ENCODE data around the gene COL27A1. TPM values are rescaled to one million over a fixed set of nuclear protein-coding genes. Genes with fewer than 3 reads are reported as not detected.

Gene COL27A1
- total RNA-seq, 1 donor from 2014 or later, result 8.9 TPM

- peak overlapping the region in 2 of 3 donors; percentile 38 to 45 for H3K9ac ChIP-seq (ENCODE audit: low read depth in 1 of 3, low read length in 3 of 3)
- H3K4me3 ChIP-seq (ENCODE audit: low read length in 3 of 3), result no peak overlapping the region
- peaks cover 44 to 61% (median 46%) of the 10 kb centered on the region in 3 donors for H3K4me1 ChIP-seq (ENCODE audit: control insufficient read depth in 3 of 3, insufficient read depth in 3 of 3, low read length in 3 of 3)
- H3K27me3 ChIP-seq (ENCODE audit: control insufficient read depth in 3 of 3, insufficient read depth in 3 of 3, low read length in 3 of 3), result no peaks in the 10 kb centered on the region
- no peaks in the 10 kb centered on the region for H3K36me3 ChIP-seq (ENCODE audit: control insufficient read depth in 3 of 3, insufficient read depth in 3 of 3, low read length in 3 of 3)
- H3K9me3 ChIP-seq (ENCODE audit: control insufficient read depth in 3 of 3, low read length in 3 of 3), result no peaks in the 10 kb centered on the region
- H3K27ac ChIP-seq (ENCODE audit: low read depth, low read length), result peak overlapping the region; percentile 41
Observed at GRCh38 chr9:114181607-114182409, 26.5 kb downstream of the COL27A1 start.

DNA sequence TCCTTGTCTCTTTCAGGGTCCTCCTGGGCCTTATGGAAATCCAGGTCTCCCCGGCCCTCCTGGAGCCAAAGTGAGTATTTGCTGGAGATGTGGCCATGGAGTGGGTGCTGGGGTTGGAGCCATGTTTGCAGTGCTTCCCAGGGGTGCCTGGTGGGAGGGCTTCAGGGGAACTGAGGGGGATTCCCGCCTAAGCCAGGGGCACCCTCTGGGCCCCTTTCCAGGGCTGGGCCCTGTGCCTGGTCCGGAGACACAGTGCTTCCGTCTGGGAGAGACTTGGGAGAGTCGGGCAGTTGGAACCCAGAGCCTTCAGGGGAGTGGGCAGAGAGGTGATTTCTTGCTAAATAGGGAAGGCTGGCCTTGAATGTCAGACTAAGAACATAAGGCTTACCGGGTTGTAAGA is 27.7 kb downstream of the COL27A1 start:
- H3K4me3 ChIP-seq (ENCODE audit: low read length in 3 of 3), result no peak overlapping the region
- H3K27me3 ChIP-seq (ENCODE audit: control insufficient read depth in 3 of 3, insufficient read depth in 3 of 3, low read length in 3 of 3), result no peaks in the 10 kb centered on the region
- no peaks in the 10 kb centered on the region for H3K9me3 ChIP-seq (ENCODE audit: control insufficient read depth in 3 of 3, low read length in 3 of 3)
- H3K4me1 ChIP-seq (ENCODE audit: control insufficient read depth in 3 of 3, insufficient read depth in 3 of 3, low read length in 3 of 3), result peaks cover 32 to 49% (median 36%) of the 10 kb centered on the region in 3 donors
- no peak overlapping the region for H3K9ac ChIP-seq (ENCODE audit: low read depth in 1 of 3, low read length in 3 of 3)
- H3K36me3 ChIP-seq (ENCODE audit: control insufficient read depth in 3 of 3, insufficient read depth in 3 of 3, low read length in 3 of 3), result no peaks in the 10 kb centered on the region
- H3K27ac ChIP-seq (ENCODE audit: low read depth, low read length), result no peak overlapping the region

DNA sequence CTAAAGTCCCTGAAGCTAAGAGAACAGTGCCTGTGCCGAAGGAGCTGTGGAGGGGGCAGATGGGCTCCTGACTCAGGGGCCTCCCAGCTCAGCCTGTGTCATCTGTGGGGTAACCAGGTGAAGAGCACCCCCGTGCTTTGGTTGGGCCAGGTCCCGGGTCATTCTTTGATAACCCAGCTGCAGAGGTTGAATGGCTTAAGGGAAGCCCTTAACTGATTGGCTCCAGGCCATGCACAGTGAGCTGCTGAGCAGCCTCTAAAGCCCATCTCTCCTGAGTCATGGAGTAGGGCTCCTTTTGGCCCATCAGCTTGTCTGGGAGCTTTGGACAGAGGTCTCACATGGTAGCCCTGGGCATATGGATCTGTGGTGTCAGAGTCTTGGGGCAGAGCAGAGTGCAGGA is 28.7 kb downstream of the COL27A1 start:
- H3K9ac ChIP-seq (ENCODE audit: low read depth in 1 of 3, low read length in 3 of 3), result no peak overlapping the region
- H3K4me1 ChIP-seq (ENCODE audit: control insufficient read depth in 3 of 3, insufficient read depth in 3 of 3, low read length in 3 of 3), result peaks cover 22 to 38% (median 25%) of the 10 kb centered on the region in 3 donors
- no peaks in the 10 kb centered on the region for H3K27me3 ChIP-seq (ENCODE audit: control insufficient read depth in 3 of 3, insufficient read depth in 3 of 3, low read length in 3 of 3)
- H3K27ac ChIP-seq (ENCODE audit: low read depth, low read length), result no peak overlapping the region
- H3K9me3 ChIP-seq (ENCODE audit: control insufficient read depth in 3 of 3, low read length in 3 of 3), result no peaks in the 10 kb centered on the region
- no peak overlapping the region for H3K4me3 ChIP-seq (ENCODE audit: low read length in 3 of 3)
- no peaks in the 10 kb centered on the region for H3K36me3 ChIP-seq (ENCODE audit: control insufficient read depth in 3 of 3, insufficient read depth in 3 of 3, low read length in 3 of 3)

DNA sequence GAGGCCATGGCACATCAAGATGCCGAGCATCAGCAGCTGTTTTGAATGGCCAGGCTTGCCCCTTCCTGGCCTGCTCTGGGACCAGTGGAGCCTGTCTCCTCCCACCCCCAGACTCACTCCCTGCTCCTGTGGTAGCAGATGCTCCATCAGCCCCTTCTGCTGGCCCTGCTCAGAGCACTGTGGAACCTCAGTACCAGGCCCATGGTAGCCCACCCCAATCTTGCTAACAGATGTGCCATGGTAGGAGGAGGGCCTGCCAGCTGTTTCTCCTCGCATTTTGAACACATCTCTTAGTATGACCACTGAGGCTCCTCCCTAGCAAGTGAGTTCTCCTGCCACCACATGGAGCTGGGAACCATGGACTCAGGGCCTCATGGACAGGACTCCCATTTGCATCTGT is 29.5 kb downstream of the COL27A1 start:
- Histone ChIP-seq H3K4me1 (ENCODE audit: control insufficient read depth in 3 of 3, insufficient read depth in 3 of 3, low read length in 3 of 3) (peaks cover 14 to 33% (median 20%) of the 10 kb centered on the region in 3 donors), H3K9ac (ENCODE audit: low read depth in 1 of 3, low read length in 3 of 3) (no peak overlapping the region), H3K27me3 (ENCODE audit: control insufficient read depth in 3 of 3, insufficient read depth in 3 of 3, low read length in 3 of 3) (no peaks in the 10 kb centered on the region), H3K9me3 (ENCODE audit: control insufficient read depth in 3 of 3, low read length in 3 of 3) (peaks cover 0 to 2% (median 1%) of the 10 kb centered on the region in 3 donors), H3K4me3 (ENCODE audit: low read length in 3 of 3) (no peak overlapping the region), H3K36me3 (ENCODE audit: control insufficient read depth in 3 of 3, insufficient read depth in 3 of 3, low read length in 3 of 3) (no peaks in the 10 kb centered on the region), H3K27ac (ENCODE audit: low read depth, low read length) (no peak overlapping the region)

- no peak overlapping the region for H3K4me3 ChIP-seq (ENCODE audit: low read length in 3 of 3)
- H3K9me3 ChIP-seq (ENCODE audit: control insufficient read depth in 3 of 3, low read length in 3 of 3), result peaks cover 0 to 6% (median 3%) of the 10 kb centered on the region in 3 donors
- no peak overlapping the region for H3K27ac ChIP-seq (ENCODE audit: low read depth, low read length)
- peaks cover 4 to 23% (median 11%) of the 10 kb centered on the region in 3 donors for H3K4me1 ChIP-seq (ENCODE audit: control insufficient read depth in 3 of 3, insufficient read depth in 3 of 3, low read length in 3 of 3)
- no peaks in the 10 kb centered on the region for H3K36me3 ChIP-seq (ENCODE audit: control insufficient read depth in 3 of 3, insufficient read depth in 3 of 3, low read length in 3 of 3)
- H3K9ac ChIP-seq (ENCODE audit: low read depth in 1 of 3, low read length in 3 of 3), result no peak overlapping the region
- no peaks in the 10 kb centered on the region for H3K27me3 ChIP-seq (ENCODE audit: control insufficient read depth in 3 of 3, insufficient read depth in 3 of 3, low read length in 3 of 3)
Observed at GRCh38 chr9:114185570-114186490, 30.5 kb downstream of the COL27A1 start.

DNA sequence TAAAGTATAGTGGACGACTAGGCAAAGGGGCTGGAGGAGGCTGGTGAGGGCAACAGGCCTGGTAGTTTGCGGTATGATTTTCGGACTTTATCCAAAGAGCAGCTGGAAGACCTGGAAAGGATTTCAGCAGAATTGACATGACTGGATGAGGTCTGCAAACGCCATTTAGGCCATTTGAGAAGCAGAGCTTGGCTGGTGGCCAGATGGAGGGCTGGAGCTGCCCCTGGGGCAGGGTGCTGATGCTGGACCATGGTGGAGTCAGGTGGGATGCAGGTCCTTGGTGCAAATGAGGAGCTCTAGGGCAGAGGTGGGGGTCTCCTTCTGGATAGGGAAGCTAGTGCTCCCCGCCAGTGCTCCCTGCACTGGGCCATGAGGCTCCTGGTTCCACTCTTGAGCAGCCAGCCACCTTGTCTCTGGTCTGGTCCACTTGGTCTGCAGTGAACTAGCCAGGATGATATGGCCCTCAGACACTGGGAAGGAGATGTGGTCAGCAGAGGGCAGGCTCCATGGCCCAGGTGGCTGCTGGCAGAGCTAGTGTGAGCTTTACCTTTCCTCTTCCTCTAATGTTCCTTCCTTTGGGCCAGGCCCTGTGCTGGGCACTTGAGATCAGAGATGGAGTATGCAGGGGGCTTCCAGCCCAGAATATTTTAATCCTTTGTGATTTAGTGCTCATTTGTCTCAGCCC is 31.4 kb downstream of the COL27A1 start:
- Histone ChIP-seq H3K36me3 (ENCODE audit: control insufficient read depth in 3 of 3, insufficient read depth in 3 of 3, low read length in 3 of 3) (no peaks in the 10 kb centered on the region), H3K4me1 (ENCODE audit: control insufficient read depth in 3 of 3, insufficient read depth in 3 of 3, low read length in 3 of 3) (peaks cover 0 to 14% (median 4%) of the 10 kb centered on the region in 3 donors), H3K27ac (ENCODE audit: low read depth, low read length) (no peak overlapping the region), H3K4me3 (ENCODE audit: low read length in 3 of 3) (no peak overlapping the region), H3K9me3 (ENCODE audit: control insufficient read depth in 3 of 3, low read length in 3 of 3) (peaks cover 0 to 6% (median 3%) of the 10 kb centered on the region in 3 donors), H3K9ac (ENCODE audit: low read depth in 1 of 3, low read length in 3 of 3) (no peak overlapping the region), H3K27me3 (ENCODE audit: control insufficient read depth in 3 of 3, insufficient read depth in 3 of 3, low read length in 3 of 3) (no peaks in the 10 kb centered on the region)

- Histone ChIP-seq H3K4me1 (ENCODE audit: control insufficient read depth in 3 of 3, insufficient read depth in 3 of 3, low read length in 3 of 3) (peaks cover under 1 to 14% (median 6%) of the 10 kb centered on the region in 3 donors), H3K9ac (ENCODE audit: low read depth in 1 of 3, low read length in 3 of 3) (no peak overlapping the region), H3K9me3 (ENCODE audit: control insufficient read depth in 3 of 3, low read length in 3 of 3) (peaks cover 0 to 6% (median 3%) of the 10 kb centered on the region in 3 donors), H3K27me3 (ENCODE audit: control insufficient read depth in 3 of 3, insufficient read depth in 3 of 3, low read length in 3 of 3) (no peaks in the 10 kb centered on the region), H3K36me3 (ENCODE audit: control insufficient read depth in 3 of 3, insufficient read depth in 3 of 3, low read length in 3 of 3) (no peaks in the 10 kb centered on the region), H3K4me3 (ENCODE audit: low read length in 3 of 3) (no peak overlapping the region), H3K27ac (ENCODE audit: low read depth, low read length) (no peak overlapping the region)
Observed at GRCh38 chr9:114187827-114188226, 32.5 kb downstream of the COL27A1 start.

DNA sequence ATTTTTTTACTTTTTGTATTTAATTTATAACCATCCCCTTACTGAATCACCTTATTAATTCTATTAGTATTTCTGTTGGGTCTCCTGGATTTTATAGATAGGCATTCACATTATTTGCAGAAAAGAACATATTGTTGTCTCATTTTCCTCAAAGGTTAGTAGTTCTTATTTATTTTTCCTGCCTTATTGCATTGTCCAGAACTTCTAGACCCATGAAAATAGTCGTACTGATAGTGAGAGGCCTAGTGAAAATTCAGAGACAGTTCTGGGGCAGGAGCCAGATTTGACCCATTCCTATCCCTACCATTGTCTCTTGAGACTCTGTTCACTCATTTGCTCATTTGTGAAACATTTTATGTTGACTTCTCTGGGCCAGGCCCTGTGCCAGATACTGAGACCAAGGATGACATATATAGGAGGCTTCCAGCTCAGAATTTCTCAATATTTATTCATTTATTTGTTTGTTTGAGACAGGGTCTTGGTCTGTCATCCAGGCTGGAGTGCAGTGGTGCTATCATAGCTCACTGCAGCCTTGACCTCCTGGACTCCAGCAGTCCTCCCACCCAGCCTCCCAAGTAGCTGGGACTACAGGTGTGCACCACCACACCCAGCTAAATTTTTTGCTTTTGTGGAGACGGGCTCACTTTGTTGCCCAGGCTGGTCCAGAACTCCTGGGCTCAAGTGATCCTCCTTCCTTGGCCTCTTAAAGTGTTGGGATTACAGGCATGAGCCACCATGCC is 34.7 kb downstream of the COL27A1 start:
- Histone ChIP-seq H3K27me3 (ENCODE audit: control insufficient read depth in 3 of 3, insufficient read depth in 3 of 3, low read length in 3 of 3) (no peaks in the 10 kb centered on the region), H3K27ac (ENCODE audit: low read depth, low read length) (no peak overlapping the region), H3K9ac (ENCODE audit: low read depth in 1 of 3, low read length in 3 of 3) (no peak overlapping the region), H3K4me1 (ENCODE audit: control insufficient read depth in 3 of 3, insufficient read depth in 3 of 3, low read length in 3 of 3) (peaks cover 9 to 25% (median 13%) of the 10 kb centered on the region in 3 donors), H3K36me3 (ENCODE audit: control insufficient read depth in 3 of 3, insufficient read depth in 3 of 3, low read length in 3 of 3) (no peaks in the 10 kb centered on the region), H3K9me3 (ENCODE audit: control insufficient read depth in 3 of 3, low read length in 3 of 3) (peaks cover 0 to 6% (median 3%) of the 10 kb centered on the region in 3 donors), H3K4me3 (ENCODE audit: low read length in 3 of 3) (no peak overlapping the region)

- no peaks in the 10 kb centered on the region for H3K36me3 ChIP-seq (ENCODE audit: control insufficient read depth in 3 of 3, insufficient read depth in 3 of 3, low read length in 3 of 3)
- H3K9ac ChIP-seq (ENCODE audit: low read depth in 1 of 3, low read length in 3 of 3), result no peak overlapping the region
- H3K27ac ChIP-seq (ENCODE audit: low read depth, low read length), result no peak overlapping the region
- H3K4me1 ChIP-seq (ENCODE audit: control insufficient read depth in 3 of 3, insufficient read depth in 3 of 3, low read length in 3 of 3), result peaks cover 9 to 22% (median 13%) of the 10 kb centered on the region in 3 donors
- peaks cover 0 to 6% (median 3%) of the 10 kb centered on the region in 3 donors for H3K9me3 ChIP-seq (ENCODE audit: control insufficient read depth in 3 of 3, low read length in 3 of 3)
- H3K27me3 ChIP-seq (ENCODE audit: control insufficient read depth in 3 of 3, insufficient read depth in 3 of 3, low read length in 3 of 3), result no peaks in the 10 kb centered on the region
- no peak overlapping the region for H3K4me3 ChIP-seq (ENCODE audit: low read length in 3 of 3)
Observed at GRCh38 chr9:114190563-114190905, 35.2 kb downstream of the COL27A1 start.

Measured in skeletal muscle tissue (tissue), 4 donors.